Panc1 (cell line): ENCODE results near the gene LLGL2. TPM values are rescaled to one million over a fixed set of nuclear protein-coding genes. Genes with fewer than 3 reads are reported as not detected.

Source experiments
- ATAC-seq: fragments of 200-7000 bp; cut with Tn5 transposase; 2 replicates; pipeline ENCODE4 v1.9.1; 2020; ENCODE audit warnings: mild to moderate bottlenecking, moderate library complexity
- BruUV-seq: library from RNA; stranded (reverse); fragments of 400-500 nt; replicated peaks from 2 replicates; lab custom pipeline; 2021; lab: Mats Ljungman, UMichigan
- CTCF ChIA-PET: fragments of 300-600 bp; sonication (Branson Sonifier 250); formaldehyde crosslinking; loops from one replicate; lab custom pipeline; 2022; ENCODE audit warnings: antibody characterized with exemption; lab: Charles Lee
- POLR2A ChIA-PET: fragments of 300-600 bp; sonication (Branson Sonifier 250); formaldehyde crosslinking; loops from one replicate; lab custom pipeline; 2022; ENCODE audit warnings: antibody characterized with exemption; lab: Charles Lee
- DNase-seq: peaks from one replicate; pipeline ENCODE4 v3.0.0-alpha.2; 2010; ENCODE audit warnings: low read depth, low spot score
- H3K27ac ChIP-seq: 2 replicates; pipeline ENCODE4 v1.5.1; 2011; ENCODE audit warnings: mild to moderate bottlenecking, low read length, inconsistent platforms
- H3K27me3 ChIP-seq: fragments of 200-500 bp; sonication (Bioruptor generic); 2 replicates; pipeline ENCODE4 v1.6.0; 2014; ENCODE audit warnings: low read length, inconsistent platforms; ENCODE audit not compliant: control insufficient read depth, insufficient read depth
- H3K36me3 ChIP-seq: fragments of 200-500 bp; sonication (Bioruptor generic); 2 replicates; pipeline ENCODE4 v1.5.1; 2014; ENCODE audit warnings: inconsistent platforms, mild to moderate bottlenecking, low read length, moderate library complexity; ENCODE audit not compliant: control insufficient read depth, insufficient read depth
- H3K4me1 ChIP-seq: 2 replicates; pipeline ENCODE4 v1.5.1; 2011; ENCODE audit warnings: inconsistent platforms, mild to moderate bottlenecking, low read length, moderate library complexity; ENCODE audit not compliant: control insufficient read depth, insufficient read depth
- H3K4me3 ChIP-seq, 2 experiments: 2 replicates each; pipeline ENCODE4 v1.5.1; 2011 to 2012; ENCODE audit warnings: low read depth in 2 of 2, low read length in 2 of 2, mild to moderate bottlenecking in 2 of 2, inconsistent platforms in 1 of 2, moderate library complexity in 1 of 2
- H3K9me3 ChIP-seq: fragments of 200-500 bp; sonication (Bioruptor generic); 2 replicates; pipeline ENCODE4 v1.5.1; 2014; ENCODE audit warnings: low read depth, mild to moderate bottlenecking, inconsistent platforms, low read length, moderate library complexity; ENCODE audit not compliant: control insufficient read depth, insufficient read depth
- CTCF ChIP-seq: fragments of 450-650 bp; IDR thresholded peaks from 2 replicates; pipeline ENCODE4 v1.5.1; 2017; ENCODE audit warnings: mild to moderate bottlenecking
- POLR2AphosphoS5 ChIP-seq: IDR thresholded peaks from 2 replicates; pipeline ENCODE4 v1.6.1; 2012; ENCODE audit warnings: mild to moderate bottlenecking, low read depth, low read length, moderate library complexity
- REST ChIP-seq, 2 experiments: IDR thresholded peaks; 2 replicates each; pipeline ENCODE4 v1.6.1; 2011 to 2012; ENCODE audit warnings: low read depth in 2 of 2, control low read depth in 1 of 2, low read length in 1 of 2, mild to moderate bottlenecking in 1 of 2, moderate library complexity in 1 of 2; ENCODE audit not compliant: insufficient read depth in 1 of 2
- SIN3A ChIP-seq: IDR thresholded peaks from 2 replicates; pipeline ENCODE4 v1.6.1; 2012; ENCODE audit warnings: low read depth, mild to moderate bottlenecking, low read length, moderate library complexity, borderline replicate concordance; ENCODE audit not compliant: insufficient read depth
- TCF7L2 ChIP-seq: IDR thresholded peaks from 2 replicates; pipeline ENCODE4 v1.6.1; 2011; ENCODE audit warnings: mild to moderate bottlenecking, low read depth, low read length, inconsistent platforms
- in situ Hi-C: cut with HindIII; loops from 2 replicates; pipeline ENCODE4 v1.10.0; 2016; ENCODE audit warnings: low sequenced_read_pairs, low pct_unique_long_range_greater_than_20kb
- intact Hi-C: fragments of 100-400 bp; cut with micrococcal nuclease; formaldehyde crosslinking; loops from one replicate; pipeline ENCODE4 v1.10.0; 2022; ENCODE audit not compliant: unreplicated experiment
- total RNA-seq: library from RNA; stranded (reverse); gene quantifications from one replicate; pipeline ENCODE4 v1.2.1, GENCODE V29; 2021; ENCODE audit not compliant: unreplicated experiment

The LLGL2 gene
- total RNA-seq, 1 experiment from 2014 or later, result 201 TPM

GRCh38 chr17:75571885-75572215 lies 46.4 kb downstream of the LLGL2 start:
- Histone ChIP-seq H3K36me3 (no peaks in the 10 kb centered on the region), H3K4me1 (no peaks in the 10 kb centered on the region), H3K27me3 (no peaks in the 10 kb centered on the region), H3K9me3 (no peaks in the 10 kb centered on the region), H3K4me3 (no peak overlapping the region), H3K27ac (no peak overlapping the region)
- in situ Hi-C loops, result no loop called here
- ATAC-seq (no peak), DNase-seq (no peak)
- BruUV-seq, result no TSS peak
- CTCF ChIA-PET, result no interaction called here
- TF ChIP-seq POLR2AphosphoS5 (no peak), REST (IDR thresholded peaks at IDR 0.05; ENCODE audit: insufficient read depth in 1 of 2, low read depth in 2 of 2, low read length in 1 of 2) (no peak), CTCF (no peak), SIN3A (no peak), TCF7L2 (no peak)
- POLR2A ChIA-PET, result no interaction called here
- intact Hi-C loops, result no loop called here

GRCh38 chr17:75572713-75573539 lies 47.4 kb downstream of the LLGL2 start:
- no peaks in the 10 kb centered on the region for H3K27me3 ChIP-seq
- TF ChIP-seq CTCF (no peak), REST (IDR thresholded peaks at IDR 0.05; ENCODE audit: insufficient read depth in 1 of 2, low read depth in 2 of 2, low read length in 1 of 2) (no peak), POLR2AphosphoS5 (no peak), SIN3A (no peak), TCF7L2 (no peak)
- ChIA-PET CTCF (interaction anchor here (0.7 kb wide), 1 partner anchor 27 kb away, joined by 3 read pairs; no protein-coding TSS in a partner anchor), POLR2A (no interaction called here)
- no peak overlapping the region for H3K27ac ChIP-seq
- H3K4me3 ChIP-seq, result no peak overlapping the region
- ATAC-seq (no peak), DNase-seq (no peak)
- no TSS peak for BruUV-seq
- H3K4me1 ChIP-seq, result no peaks in the 10 kb centered on the region
- in situ Hi-C loops, result no loop called here
- H3K36me3 ChIP-seq, result no peaks in the 10 kb centered on the region
- intact Hi-C loops, result no loop called here
- no peaks in the 10 kb centered on the region for H3K9me3 ChIP-seq
